ENCODE results near the gene TPSD1. TPM values are rescaled to one million over a fixed set of nuclear protein-coding genes. Genes with fewer than 3 reads are reported as not detected.
"Not testable (repeated sequence)": the region's sequence is repeated elsewhere in the genome, so short reads cannot be mapped to it uniquely, and the experiment has no call there.

Gene TPSD1
- 0.69 TPM for total RNA-seq

DNA sequence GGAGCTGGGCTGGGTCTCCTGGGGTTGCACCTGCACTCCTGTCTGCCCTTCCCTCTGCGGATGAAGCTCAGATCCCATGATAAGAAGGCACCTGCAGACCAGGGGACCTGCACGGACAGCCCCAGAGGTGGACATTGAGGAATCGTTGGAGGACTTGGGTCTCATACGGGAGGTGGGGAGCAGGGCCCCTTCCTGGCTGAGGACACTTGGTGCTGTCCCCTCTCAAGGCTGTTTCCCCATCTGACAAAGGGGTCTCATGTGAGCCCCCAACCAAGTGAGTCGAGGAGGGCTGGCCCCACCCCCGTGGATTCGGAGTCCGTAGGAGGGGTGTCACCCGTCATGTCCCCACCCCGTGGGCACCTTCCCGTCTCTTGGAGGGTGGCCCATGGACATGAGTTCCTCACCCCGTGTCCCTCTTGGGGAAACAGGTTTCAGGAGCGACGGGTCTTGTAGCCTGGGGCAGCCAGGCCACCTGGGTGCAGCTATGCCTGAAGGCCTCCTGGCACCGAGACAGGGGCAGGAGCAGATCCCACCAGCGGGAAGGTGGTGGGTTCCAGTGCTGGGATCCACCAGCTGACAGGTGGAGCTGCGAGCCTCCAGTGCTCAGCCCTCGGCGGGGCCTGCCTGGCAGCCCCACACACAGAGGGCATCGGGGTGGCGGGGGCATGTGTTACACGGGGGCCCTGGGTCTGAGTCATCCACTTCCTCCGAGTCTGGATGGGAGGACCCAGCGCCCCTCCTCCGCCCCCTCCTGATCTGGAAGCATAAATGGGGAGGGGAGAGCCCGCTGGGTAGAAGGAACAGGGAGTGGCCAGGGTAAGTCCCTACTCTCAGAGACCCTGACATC is at the start of gene TPSD1:
Gene TPSD1, plus strand, starts transcription at position 794 of the 847 bp plus-strand sequence. CDS start 212 bp downstream, outside the sequence.
- not testable (repeated sequence) for DNase-seq (ENCODE audit: low spot score)

DNA sequence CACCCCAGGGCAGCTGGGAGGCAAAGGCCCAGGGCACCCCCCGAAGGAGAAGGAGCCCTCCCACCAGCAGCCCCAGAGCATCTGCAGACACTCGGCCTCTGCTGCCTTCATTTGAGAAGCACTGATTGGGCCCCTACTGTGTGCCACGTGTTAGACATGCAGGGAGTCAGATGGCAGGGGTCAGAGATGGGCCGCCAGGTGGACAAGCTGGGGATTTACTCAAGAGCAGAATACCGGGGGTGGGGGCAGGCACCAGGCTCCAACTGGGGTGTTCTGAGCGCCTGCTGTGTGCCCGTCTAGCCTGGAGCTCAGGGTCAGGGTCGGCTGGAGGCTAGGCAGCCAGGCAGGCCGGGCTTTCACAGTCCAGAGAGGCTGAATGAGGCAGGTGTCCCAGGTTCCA is 49.5 kb upstream of the TPSD1 start:
- no peak for DNase-seq (ENCODE audit: low spot score)

DNA sequence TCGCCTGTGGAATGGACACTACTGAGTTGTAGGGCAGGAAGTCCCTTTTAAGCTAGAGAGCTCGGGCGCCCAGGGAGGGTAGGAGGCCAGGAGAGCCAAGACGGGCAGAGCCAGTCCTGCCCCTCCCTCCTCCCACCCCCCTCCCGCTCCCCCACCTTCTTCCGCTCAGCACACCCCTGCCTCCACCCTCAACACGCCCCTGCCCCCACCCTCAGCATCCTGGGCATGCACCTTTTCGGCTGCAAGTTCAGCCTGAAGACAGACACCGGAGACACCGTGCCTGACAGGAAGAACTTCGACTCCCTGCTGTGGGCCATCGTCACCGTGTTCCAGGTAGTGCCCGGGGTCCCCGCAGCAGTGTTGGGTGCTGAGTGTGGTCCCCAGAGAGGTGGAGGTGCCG is 49.1 kb upstream of the TPSD1 start:
- DNase-seq (ENCODE audit: low spot score) = no peak

DNA sequence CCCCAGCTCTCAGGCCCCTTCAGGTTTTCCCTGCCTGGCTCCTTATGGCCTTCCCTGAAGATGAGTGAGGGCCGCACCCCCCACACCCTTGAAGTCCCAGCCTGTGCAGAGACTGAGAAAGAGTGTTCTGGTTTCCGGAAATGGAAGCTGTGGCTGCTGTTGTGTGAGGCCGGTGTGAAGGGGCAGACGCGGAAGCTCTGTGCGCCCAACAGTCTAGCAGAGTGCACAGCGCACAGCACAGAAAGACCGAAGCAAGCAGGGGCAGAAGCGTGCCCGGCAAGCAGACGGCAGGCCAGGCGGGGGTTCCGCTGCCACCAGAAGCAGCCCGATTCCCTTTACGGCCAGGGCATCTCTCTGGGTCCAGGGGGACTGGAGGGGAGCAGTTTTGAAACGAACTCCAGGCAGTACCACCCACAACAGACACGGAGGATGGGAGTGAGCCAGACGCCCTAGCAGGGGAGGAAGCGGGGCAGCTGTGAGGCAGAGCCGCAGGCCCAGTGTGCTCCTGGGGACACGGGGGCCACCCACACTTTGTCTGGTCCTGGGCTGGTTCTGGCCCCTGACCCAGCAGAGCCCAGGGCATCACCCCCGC is 47.5 kb upstream of the TPSD1 start:
- no peak for DNase-seq (ENCODE audit: low spot score)

DNA sequence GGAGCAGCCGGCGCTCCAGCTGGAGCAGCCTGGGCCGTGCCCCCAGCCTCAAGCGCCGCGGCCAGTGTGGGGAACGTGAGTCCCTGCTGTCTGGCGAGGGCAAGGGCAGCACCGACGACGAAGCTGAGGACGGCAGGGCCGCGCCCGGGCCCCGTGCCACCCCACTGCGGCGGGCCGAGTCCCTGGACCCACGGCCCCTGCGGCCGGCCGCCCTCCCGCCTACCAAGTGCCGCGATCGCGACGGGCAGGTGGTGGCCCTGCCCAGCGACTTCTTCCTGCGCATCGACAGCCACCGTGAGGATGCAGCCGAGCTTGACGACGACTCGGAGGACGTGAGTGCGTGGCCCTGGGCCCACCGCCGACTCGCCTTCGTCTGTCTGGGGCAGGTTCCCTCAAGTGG is 46.8 kb upstream of the TPSD1 start:
- DNase-seq (ENCODE audit: low spot score) = no peak

DNA sequence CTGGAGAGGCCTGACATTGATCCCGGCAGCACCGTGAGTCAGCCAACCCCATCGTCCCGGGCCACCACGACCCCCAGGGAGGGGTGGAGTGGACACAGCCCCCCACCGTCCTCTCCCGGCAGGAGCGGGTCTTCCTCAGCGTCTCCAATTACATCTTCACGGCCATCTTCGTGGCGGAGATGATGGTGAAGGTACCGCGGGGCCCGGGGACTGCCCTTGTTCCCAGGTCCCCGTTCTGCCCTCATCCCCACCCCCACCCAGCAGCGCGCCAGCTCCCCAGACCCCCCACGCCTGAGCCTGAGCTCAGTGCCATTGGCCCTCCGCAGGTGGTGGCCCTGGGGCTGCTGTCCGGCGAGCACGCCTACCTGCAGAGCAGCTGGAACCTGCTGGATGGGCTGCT is 45.4 kb upstream of the TPSD1 start:
- DNase-seq (ENCODE audit: low spot score) = no peak

DNA sequence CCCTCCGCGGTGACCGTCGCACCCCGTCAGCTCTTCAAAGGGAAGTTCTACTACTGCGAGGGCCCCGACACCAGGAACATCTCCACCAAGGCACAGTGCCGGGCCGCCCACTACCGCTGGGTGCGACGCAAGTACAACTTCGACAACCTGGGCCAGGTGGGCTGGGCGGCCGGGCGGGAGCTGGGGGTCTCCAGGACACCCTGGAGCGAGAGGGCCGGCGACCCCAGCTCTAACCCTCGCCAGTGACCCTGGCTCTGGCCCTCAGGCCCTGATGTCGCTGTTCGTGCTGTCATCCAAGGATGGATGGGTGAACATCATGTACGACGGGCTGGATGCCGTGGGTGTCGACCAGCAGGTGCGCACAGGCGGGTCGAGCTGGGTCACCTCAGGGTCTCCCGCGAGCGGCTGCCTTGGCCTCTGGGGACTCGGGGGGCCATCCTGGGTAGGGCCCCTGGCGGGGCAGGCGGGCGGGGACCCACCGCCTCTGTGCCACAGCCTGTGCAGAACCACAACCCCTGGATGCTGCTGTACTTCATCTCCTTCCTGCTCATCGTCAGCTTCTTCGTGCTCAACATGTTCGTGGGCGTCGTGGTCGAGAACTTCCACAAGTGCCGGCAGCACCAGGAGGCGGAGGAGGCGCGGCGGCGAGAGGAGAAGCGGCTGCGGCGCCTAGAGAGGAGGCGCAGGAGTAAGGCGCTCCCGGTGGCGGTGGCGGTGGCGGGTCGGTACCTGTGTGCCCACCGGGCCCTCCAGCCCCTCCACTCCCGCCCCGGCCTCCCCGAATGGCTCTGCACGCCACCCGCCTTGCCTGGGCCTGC is 44.2 kb upstream of the TPSD1 start:
- DNase-seq (ENCODE audit: low spot score) = no peak

DNA sequence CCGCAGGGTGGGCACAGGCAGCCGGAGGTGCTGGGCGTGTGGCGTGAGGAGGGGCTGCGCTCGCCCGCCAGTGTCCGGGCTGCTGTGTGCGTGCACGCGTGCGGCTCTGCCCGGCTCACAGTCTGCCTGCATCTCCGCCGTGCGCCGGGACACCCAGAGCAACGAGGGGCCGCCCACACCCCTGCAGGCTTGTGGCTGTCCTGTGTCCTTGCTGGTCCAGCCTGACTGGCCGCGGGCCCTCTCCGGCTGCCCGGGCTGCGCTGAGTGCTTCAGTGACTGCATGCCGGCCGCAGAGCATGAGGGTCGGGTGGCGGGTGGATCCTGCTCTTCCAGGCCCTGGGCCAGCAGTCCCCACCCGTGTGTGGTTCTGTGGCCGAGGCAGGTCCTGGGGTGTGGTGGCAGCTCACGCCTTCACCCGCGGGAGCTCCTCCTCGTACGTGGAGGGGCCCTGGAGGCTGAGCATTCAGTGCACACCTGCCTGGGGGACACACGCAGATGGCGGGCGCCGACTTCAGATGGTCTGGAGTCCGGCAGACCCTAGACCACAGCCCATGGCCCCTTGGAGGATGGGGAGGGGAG is 43.2 kb upstream of the TPSD1 start:
- DNase-seq (ENCODE audit: low spot score) = no peak

DNA sequence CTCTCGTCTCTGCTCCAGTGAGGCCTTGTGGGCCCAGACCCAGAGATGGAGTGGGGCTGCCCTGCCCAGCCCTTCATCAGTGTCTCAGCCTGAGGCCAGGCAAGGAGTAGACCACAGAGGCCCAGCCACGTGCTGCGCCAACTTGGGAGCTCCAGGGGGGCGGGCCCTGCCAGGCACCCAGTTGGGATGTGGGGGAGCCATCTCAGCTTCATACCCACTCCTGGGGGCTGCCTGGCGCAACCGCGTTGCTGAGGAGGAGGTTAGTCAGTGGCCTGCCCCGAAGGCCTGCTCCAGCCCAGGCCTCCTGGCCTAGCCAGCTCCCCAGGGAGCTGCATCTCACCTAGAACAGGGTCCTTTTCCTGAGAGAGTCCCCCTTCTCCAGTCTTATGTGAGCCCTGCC is 42.6 kb upstream of the TPSD1 start:
- DNase-seq (ENCODE audit: low spot score) = no peak

DNA sequence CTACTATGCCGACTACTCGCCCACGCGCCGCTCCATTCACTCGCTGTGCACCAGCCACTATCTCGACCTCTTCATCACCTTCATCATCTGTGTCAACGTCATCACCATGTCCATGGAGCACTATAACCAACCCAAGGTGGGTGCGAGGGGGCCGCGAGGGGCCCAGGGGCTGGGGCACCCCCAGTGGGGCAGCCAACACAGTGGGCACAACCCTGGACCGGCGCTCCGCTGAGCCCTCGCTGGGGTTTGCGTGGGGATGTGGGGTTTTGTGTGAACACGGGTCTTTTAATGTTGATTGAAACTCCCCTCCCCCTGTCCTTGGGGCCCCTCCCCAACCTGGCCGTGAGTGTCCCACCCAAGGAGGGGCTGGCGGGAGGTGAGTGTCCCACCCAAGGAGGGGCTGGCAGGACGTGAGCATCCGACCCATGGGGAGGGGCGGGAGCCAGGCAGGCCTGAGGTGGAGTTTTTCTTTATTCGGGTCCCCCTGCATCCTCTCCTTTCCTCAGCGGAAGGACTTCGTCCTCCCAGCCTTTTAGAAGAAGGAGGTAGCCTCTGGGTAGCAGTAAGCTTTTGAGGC is 42.0 kb upstream of the TPSD1 start:
- DNase-seq (ENCODE audit: low spot score) = no peak

DNA sequence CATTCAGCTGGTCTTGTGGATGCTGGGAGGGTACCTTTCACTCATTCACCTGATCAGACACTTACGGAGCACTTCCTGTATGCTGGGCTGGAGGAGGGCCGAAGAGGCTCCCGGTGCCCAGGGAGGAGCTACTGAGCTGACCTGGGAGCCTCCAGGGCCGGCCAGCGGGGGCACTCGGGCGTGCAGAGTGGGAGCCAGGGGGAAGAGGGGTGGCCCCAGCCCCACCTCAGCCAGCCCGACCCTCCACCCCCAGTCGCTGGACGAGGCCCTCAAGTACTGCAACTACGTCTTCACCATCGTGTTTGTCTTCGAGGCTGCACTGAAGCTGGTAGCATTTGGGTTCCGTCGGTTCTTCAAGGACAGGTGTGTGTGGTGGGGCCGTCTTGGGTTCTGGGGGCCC is 41.1 kb upstream of the TPSD1 start:
- no peak for DNase-seq (ENCODE audit: low spot score)

DNA sequence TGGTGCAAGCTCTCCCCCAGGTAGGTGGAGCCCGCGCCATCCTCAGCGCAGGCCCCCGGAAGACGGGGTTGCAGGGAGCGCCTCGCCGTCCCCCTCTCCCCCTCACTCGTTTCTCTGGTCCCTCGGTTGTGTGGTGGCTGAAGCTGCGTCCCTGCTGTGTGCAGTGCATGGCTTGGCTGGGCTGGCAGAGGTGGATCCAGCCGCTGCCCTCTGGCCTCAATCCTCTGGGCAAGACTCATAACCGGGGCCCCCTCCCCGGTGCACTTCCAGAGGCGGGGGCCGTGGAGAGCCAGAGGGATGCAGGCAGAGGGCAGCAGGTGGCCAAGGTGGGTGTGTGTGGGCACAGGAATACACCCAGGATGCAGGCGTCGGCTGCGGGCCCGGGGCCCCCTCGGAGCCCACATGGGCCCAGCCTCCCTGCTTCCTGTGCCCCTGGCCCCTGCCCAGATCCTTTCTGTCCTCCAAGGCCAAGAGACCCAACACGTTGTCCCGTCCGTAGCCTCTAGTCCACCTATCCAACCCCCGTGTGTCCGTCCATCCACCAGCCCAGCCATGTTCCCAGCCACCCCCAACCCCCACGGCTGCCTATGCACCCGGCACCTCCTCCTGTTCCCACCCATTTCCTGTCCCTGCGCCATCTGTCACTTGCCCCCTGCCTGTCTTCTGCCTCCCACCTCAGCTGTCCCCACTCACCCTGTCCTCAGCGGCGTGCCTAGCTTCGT is 40.1 kb upstream of the TPSD1 start:
- DNase-seq (ENCODE audit: low spot score) = no peak

DNA sequence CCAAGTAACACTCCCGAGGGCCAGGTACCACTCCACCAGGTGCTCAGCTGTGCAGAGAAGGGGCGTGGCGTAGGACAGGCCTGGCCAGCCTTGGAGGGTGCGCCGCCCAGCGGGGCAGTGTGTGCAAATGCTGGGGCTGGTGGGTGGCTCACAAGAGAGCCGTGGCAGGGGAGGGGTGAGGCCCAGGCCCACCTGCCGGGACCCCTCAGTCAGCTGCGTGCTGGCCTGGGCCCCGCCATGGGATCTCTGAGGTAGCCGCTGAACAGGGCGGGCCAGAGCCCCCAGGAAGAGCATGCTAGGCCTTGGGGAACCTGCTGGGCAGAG is 39.6 kb upstream of the TPSD1 start:
- no peak for DNase-seq (ENCODE audit: low spot score)

DNA sequence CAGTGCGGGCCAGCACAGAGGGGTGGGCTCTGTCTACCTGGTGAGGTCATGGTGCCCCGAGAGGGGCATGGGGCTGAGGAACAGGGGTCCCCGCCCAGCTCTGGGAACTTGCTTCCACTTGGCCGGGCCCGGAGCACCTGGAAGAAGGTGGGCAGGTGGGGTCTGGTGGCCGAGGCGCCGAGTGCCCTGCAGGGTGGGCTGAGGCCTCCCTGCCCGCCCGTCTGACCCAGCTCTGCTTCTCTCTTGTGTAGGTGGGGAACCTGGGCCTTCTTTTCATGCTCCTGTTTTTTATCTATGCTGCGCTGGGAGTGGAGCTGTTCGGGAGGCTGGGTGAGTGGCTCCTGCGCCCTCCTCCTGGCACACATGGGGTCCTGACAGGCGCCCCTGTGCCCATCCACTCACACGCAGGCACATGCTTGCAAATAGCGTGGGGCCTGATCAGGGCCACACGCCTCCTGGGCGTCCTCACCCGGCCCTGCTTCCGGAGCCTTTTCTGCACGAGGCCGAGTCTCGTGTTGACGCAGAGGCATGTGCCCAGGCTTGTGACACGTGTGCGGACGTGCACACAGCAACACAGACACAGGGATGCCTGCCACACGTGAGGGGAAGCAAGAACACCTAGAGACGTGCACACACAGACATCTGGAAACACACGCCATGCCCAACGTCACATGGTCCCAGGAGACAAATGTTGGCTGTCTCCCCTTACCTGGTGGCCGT is 39.0 kb upstream of the TPSD1 start:
- DNase-seq (ENCODE audit: low spot score) = no peak

DNA sequence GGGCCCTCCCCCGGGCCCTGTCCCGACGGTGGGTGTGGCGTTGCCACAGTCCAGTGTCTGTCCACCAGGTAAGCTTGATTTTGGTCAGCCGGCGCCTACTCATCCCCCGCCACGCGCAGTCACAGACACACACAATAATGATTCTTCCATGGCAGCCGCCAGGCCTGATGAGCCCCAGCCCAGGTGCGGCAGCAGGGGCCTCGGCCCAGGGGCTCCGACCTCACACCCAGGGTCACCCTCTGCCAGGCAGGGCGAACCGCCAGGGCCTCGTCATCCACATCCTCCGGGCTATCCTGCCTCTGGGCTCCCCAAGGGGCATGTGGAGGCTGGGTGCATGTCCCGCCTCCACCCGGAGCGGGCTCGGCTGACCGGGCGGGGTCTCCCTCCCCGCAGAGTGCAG is 38.3 kb upstream of the TPSD1 start:
- no peak for DNase-seq (ENCODE audit: low spot score)

DNA sequence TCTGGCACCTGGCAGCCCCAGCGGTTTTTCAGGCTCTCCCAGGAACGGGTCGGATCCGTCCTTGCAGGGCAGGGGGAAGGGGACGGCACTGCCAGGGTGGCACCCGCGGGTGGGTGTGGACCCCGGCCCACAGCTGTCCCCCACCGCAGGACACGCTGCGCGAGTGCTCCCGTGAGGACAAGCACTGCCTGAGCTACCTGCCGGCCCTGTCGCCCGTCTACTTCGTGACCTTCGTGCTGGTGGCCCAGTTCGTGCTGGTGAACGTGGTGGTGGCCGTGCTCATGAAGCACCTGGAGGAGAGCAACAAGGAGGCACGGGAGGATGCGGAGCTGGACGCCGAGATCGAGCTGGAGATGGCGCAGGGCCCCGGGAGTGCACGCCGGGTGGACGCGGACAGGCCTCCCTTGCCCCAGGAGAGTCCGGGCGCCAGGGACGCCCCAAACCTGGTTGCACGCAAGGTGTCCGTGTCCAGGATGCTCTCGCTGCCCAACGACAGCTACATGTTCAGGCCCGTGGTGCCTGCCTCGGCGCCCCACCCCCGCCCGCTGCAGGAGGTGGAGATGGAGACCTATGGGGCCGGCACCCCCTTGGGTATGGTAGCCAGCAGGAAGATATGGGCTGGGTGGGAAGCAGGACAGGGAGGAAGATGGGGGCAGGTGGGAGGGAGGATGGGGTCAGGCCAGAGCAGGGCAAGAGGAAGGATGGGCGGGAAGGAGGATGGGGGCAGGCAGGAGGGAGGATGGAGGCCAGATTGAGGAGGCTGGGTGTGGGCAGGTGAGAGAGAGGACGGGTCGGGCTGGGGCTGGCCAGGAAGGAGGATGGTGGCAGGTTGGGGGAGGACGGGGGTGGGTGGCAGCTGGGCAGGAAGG is 37.6 kb upstream of the TPSD1 start:
- DNase-seq (ENCODE audit: low spot score) = no peak

DNA sequence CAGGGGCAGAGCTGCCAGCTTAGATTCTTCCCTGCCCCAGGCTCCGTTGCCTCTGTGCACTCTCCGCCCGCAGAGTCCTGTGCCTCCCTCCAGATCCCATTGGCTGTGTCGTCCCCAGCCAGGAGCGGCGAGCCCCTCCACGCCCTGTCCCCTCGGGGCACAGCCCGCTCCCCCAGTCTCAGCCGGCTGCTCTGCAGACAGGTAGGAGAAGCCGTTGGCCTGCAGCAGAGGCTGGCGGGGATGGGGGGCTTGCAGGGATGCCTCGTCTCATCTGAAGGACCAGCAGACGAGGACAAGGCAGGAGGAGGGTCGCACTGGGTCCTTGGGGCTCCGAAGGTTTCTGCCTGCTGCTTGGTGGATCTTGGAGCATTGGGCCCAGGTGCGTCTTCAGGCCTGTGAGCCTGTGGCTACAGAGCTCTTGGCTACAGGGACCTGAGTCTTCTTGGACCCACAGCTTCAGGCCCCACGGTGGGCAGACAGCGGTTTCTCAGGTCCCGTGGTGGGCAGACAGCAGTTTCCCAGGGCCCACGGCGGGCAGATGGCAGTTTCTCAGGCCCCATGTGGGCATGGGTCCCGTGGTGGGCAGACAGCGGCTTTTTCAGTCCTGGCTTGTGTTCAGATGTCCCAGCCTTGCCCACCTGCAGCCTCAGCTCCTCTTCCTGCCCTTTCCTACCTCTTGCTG is 36.8 kb upstream of the TPSD1 start:
- no peak for DNase-seq (ENCODE audit: low spot score)

DNA sequence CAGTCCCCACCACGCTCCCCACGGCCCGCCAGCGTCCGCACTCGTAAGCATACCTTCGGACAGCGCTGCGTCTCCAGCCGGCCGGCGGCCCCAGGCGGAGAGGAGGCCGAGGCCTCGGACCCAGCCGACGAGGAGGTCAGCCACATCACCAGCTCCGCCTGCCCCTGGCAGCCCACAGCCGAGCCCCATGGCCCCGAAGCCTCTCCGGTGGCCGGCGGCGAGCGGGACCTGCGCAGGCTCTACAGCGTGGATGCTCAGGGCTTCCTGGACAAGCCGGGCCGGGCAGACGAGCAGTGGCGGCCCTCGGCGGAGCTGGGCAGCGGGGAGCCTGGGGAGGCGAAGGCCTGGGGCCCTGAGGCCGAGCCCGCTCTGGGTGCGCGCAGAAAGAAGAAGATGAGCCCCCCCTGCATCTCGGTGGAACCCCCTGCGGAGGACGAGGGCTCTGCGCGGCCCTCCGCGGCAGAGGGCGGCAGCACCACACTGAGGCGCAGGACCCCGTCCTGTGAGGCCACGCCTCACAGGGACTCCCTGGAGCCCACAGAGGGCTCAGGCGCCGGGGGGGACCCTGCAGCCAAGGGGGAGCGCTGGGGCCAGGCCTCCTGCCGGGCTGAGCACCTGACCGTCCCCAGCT is 35.7 kb upstream of the TPSD1 start:
- no peak for DNase-seq (ENCODE audit: low spot score)
